ENCODE results near the gene ESM1.
"Not testable (repeated sequence)": the region's sequence is repeated elsewhere in the genome, so short reads cannot be mapped to it uniquely, and the experiment has no call there.

Gene ESM1, protein sequence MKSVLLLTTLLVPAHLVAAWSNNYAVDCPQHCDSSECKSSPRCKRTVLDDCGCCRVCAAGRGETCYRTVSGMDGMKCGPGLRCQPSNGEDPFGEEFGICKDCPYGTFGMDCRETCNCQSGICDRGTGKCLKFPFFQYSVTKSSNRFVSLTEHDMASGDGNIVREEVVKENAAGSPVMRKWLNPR

DNA sequence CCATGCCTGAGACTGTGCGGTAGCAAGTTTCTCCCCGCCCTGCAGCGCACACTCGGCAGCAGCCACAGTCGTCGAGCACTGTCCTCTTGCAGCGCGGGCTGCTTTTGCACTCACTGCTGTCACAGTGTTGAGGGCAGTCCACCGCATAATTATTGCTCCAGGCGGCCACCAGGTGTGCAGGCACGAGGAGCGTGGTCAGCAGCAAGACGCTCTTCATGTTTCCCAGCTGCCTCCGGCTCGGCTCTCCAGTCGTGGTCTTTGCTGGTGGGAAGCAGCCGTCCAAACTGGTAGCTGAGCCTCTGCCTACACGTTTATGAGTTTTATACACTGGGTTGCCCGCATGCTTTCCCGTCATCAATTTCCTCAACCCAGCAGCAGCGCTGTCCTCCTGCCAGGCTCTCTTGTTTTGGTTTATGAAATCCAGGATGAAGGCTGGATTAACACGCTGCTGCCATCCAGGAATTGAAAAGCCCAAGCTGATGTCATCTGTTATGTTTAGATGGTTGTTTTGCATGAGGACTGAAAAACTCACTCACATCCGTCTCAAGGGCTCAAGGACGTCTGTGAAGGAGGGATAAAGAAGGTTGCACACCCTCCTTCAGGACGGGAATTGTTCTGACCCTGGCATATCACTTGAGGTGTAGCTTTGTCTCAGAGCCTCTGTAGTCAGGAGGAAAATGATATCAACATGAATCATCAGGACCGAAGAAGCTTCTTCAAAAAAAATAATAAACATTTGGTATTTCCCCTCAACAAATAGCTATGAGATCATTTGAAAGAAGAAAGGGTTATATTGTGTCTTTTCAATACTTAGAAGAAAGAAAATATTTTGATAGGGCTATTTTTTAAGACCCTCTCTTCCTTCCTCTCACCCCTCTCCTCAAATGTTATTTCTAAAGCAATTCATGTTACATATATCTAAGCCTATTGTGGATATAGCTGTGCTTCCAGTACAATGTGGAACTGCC is at the start of gene ESM1:
Gene ESM1 (minus strand): TSS at position 293 of the 968 bp plus-strand sequence. CDS start 76 bp downstream, at position 217.
- no peak for DNase-seq

DNA sequence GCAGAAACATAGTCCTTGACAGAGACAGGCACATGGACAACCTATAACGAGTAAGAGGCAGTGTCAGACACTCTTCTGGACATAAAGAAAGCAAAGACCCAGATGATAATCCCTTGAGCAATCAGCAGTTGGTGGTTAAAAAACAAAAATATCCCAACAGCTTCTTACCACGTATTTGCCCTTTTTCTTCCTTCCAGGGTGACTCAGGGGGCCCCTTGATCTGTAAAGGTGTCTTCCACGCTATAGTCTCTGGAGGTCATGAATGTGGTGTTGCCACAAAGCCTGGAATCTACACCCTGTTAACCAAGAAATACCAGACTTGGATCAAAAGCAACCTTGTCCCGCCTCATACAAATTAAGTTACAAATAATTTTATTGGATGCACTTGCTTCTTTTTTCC is 48.2 kb upstream of the ESM1 start:
- no peak for DNase-seq

DNA sequence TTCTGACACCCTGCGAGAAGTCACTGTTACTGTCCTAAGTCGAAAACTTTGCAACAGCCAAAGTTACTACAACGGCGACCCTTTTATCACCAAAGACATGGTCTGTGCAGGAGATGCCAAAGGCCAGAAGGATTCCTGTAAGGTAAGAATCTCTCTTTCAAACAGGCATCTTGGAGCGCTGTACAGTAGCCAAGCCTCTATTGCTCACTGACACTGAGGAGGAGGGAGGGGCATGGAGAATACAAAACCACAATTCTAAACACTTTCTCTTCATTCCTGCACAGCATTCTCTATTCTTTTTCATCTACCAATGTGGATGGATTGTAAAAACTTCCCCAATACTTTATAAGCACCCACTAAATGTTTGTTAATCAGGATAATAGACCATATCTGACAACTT is 46.1 kb upstream of the ESM1 start:
- DNase-seq, result no peak

DNA sequence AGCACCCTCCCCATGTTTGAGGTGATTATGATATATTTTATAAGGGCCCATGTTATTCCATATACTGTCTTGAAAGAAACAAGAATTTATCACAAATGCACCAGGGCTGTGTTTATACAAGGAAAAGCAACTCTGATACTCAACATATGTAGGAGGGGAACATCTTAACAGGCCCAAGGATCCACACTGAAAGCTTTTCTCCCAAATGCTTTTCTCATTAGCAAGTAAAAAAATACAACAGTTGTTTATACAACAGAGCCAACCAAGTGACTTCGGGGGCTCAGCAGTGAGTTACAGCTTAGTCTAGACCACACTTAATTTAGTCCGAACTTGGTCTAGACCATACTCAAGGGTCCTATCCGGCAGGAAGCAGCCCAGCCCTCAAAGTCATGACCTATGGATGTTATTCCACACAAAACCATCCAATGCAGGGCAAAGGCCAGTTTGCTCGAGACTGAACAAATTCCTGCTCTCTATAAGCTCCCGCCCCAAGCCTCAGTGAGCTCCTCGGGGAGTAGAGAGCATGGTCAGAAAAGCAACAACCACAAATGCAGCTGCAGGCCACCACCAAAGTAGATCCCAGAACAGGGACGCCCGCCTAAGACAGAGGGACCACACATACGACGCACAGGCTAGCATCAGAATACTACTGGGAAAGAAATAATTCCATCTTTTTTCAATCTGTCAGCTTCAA is 45.4 kb upstream of the ESM1 start:
- no peak for DNase-seq

DNA sequence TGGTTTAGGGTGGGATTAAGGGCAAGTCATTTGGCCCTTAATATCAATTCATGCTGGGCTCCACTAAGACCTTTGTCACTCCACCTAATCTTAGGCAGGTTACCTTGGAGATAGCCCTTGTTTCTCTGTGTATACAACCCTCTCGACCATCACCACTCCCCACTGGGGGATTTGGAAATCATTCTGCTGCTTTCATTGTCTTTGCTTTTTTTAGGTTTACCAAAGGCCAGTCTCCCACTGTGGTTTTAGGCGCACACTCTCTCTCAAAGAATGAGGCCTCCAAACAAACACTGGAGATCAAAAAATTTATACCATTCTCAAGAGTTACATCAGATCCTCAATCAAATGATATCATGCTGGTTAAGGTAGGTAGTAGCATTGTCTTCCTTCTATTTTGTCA is 44.8 kb upstream of the ESM1 start:
- DNase-seq, result no peak

DNA sequence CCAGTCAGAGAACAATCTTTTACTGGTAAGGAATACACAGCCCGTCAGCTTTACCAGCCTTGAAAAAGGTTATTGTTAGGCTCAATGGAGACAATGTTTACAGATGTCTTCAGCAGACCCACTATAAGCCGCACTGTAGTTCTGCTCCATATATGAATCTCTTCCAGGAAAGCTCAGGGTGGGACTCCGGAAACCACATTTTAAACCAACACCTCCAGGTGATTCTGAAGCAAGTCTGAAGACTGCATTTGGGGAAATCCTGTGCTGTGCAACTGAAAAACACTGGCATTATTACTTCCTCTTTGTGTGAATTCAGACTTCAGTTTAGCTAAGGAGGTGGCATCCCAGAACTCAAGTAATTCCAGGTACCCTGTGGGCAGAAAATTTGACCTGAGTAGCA is 42.2 kb upstream of the ESM1 start:
- peak; percentile 78 for DNase-seq

DNA sequence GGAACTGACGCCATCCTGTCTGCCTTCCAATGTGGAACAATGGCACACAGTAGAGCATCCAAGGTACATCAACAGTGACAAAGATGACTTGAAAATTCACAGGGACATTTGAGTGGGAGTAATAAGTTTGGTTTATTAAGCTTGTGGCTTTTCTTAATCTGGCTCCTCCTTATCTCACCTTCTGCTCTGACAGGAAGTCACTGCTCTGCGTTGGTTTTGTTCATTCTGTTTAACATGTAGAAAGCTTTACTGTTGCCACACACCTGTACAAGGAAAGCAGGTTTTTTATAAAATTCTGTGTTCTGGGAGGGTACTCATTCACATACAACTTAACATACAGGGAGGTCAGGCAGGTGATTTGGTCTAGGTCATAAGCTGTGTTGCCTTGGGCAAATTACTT is 37.1 kb upstream of the ESM1 start:
- DNase-seq, result no peak

DNA sequence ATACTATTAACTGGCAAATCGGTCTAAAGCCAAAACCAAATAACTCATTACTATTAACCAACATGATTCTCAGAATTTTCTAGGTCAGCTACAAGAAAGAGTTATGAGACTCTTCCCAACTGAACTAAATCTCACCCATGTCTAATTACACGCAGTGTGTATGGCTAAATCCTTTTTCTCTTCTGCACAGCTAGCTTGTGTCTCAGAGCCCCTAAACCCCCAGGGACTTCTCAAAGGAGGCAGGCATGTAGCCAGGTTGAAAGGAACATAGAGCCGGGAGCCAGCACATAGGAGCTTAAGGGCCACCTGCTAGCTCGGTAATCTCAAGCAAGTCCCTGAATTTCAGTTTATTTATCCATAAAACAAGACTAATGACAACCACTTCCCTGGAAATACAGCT is 36.4 kb upstream of the ESM1 start:
- DNase-seq, result no peak

DNA sequence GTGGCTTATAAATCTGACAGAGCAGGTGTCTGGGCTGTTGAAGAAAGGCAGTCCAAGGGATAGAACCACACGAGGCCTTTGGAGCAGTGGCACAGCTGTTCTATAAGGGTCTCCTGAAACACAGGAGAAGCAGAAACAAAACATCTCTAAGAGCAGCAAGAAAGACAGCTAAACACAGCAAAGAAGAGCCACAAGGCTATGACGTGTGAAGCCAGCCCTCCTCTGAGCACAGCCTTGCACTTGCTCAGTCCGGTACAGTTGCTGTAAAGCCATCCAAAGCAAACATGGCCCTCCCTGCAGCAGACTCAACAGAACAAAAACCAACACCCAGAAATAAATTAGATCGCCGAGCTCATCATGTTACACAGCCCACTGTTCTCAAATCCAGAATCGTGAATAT is 36.0 kb upstream of the ESM1 start:
- no peak for DNase-seq

DNA sequence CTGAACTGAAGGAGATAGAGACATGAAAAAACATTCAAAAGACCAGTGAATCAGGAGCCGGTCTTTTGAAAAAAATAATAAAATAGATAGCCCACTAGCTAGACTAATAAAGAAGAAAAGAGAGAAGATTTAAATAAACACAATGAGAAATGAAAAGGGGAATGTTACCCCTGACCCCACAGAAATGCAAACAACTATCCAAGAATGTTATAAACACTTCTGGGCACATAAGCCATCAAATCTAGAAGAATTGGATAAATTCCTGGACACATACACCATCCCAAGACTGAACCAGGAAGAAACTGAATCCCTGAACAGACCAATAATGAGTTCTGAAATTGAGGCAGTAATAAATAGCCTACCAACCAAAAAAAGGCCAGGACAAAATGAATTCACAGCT is 24.8 kb upstream of the ESM1 start:
- not testable (repeated sequence) for DNase-seq

DNA sequence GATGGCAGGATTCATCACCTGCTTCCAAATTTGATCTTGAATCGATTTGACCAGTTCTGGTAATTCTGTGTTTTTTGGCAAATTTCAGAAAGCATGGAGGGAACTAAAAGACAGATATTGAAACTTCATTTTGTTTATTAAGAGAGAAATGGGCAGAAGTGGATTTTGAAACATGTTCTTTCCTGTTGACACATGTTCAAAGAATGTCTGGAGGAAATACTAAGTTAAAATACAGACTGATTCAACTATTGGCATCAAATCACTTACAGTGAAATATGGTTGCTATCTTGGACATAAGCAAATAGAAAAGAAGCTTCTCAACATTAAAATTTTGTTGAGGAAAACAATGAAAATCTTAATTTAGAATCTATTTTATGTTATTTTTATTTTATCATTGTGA is 19.3 kb upstream of the ESM1 start:
- DNase-seq, result no peak

DNA sequence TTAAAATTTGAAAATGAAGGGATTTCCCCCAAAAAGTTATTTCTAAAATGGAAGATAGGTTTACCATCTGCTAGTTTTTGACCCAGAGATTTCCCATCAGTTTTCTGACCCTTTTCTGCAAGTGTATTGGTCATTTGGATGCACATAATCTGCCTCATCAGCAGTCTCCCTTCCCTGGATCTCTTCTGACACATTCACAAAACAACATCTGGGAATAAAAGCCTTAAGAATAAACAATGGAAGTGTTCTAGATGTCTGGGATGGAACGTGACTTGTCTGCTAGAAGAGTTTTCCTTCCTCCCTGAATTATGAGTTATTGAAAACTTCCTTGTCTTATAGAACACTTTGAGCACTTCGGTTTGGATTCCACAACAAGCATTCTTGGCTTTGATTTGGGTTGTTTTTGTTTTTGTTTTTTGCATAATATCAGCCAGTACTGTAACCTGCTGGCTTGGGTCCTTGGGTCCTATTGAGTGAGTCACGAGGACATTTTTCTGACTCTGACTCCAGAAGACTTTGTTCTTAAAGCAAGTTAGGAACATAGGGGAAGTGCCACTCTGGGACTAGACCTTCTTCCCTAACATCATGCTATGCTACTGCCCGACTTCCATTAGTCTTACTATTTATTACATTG is 18.2 kb upstream of the ESM1 start:
- no peak for DNase-seq

DNA sequence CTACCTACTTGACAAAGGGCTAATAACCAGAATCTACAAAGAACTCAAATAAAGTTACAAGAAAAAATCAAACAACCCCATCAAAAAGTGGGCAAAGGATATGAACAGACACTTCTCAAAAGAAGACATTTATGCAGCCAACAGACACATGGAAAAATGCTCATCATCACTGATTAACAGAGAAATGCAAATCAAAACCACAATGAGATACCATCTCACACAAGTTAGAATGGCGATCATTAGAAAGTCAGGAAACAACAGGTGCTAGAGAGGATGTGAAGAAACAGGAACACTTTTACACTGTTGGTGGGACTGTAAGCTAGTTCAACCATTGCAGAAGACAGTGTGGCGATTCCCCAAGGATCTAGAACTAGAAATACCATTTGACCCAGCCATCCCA is 16.8 kb upstream of the ESM1 start:
- DNase-seq, result not testable (repeated sequence)

DNA sequence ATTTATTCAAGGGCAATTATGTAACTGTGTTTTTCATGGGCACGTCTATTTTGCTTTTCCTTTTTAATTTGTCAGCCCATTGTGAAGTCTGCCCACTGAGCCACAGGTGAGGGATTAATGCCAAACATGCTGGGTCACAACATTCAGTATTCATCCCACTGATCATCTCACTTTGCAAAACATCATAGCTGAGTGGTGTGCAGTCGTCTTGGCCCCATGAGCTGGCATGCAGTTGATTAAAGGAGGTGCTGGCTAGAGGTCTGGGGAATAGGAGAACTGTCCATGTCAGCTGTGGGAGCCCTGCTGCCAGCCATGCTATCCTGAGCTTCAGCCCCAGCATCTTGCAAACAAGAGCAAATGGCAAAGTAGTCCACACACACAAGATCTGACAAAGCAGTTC is 11.7 kb upstream of the ESM1 start:
- DNase-seq, result no peak

DNA sequence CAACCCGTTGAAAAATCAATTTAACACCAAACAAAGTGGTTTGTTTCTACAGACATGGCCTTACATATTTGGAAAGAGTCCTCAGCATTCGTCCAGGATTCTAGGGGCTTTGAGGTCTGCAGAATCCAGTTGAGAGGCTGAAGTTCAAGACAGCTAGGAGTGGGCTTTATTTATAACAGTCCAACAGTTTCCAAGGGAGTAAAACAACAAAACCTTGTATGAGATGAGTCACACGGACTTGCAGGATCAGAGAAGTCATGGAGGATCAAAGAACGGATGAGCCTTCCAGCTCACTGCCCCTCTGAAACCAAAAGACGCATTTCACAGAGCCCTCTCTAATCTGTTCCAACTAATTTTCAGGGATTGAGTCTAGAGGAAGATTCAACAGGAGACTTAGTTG is 11.1 kb upstream of the ESM1 start:
- DNase-seq, result no peak

DNA sequence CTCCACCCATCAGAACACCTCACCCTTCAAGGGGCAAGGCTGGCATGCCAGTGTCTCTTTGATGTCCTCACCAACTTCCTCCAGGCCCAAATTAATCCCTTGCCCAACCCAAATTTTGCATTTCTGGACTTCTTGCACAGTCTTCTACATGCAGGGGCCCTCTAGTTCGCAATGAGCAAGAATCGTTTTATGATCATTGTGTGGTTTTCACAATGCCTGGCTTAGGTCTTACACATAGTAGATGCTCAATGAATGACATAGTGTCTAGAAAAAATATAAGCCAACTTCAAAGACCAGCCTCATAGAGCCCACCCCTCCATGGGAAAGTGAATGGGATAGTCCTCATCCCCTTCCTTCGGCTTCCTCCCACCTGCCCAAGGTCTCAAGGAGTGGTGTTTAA is 9.8 kb upstream of the ESM1 start:
- no peak for DNase-seq

DNA sequence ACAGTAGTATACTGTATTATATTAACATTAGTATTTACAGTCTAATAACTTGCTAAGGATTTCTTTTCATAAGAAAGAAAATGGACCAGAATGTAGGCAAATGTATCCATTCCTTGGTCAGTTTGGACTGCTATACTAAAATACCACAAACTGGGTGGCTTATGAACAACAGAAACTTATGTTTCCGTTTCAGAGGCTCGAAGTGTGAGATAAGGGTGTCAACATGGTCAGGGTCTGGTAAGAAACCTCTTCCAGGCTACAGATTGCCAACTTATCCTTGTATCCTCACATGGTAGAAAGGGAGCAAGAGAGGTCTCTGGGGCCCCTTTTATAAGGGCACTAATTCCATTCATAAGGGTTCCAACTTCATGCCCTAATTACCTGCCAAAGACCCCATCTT is 9.2 kb upstream of the ESM1 start:
- no peak for DNase-seq

DNA sequence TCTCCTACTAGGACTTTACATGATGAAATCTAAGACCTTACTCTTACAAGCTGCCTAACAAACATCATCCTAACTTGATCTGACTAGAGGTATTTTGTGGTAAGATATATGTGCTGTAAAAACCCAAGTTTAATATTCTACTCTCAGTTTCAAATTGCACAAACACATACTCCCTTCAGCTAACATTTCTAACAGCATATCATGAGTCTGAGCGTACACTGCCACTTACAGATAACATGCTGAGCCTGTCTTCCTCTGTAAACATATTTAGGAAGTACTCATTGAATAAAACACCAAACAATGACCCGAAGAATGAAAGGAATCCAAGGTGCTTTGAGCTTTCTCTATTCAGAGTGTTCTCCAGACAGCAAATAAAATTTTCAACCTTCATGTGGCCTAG is 7.9 kb upstream of the ESM1 start:
- DNase-seq, result no peak

DNA sequence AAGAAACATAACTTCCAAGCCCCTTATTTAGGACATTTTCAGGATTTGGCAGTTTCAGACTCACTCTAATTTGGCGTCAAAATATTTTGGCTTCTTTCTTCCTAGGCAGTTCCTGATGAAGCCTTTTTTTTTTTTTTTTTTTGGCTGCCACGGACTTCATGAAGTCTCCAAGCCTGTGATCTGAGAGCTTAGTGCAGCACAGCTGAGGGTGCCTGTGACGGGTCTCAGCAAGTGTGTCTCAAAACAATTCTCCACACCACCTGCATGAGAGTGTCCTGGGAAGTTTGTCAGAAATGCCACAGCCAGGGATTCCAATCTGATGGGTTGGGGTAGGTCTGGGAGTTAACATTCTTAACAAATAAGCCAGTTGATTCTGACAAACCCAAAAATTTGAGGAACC is 6.0 kb upstream of the ESM1 start:
- DNase-seq, result no peak

DNA sequence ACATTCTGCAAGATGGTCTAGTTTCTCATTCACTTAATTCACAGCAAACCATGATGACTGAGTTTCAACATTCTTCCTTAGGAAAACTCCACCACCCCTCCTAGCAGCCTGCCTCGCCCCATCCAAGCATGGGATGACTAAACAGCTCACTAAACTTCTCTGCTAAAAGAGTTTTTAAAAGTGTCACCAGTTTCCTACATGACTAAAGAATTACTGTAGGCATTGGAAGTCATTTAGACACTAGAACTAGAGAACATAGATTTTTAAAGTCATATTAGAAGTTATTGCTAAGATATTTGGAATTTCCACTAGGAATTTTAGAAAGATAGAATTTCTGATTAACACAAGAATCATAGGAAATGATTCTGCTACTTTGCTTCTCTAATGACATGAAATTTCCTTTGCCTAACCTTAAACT is 5.5 kb upstream of the ESM1 start:
- DNase-seq, result no peak

DNA sequence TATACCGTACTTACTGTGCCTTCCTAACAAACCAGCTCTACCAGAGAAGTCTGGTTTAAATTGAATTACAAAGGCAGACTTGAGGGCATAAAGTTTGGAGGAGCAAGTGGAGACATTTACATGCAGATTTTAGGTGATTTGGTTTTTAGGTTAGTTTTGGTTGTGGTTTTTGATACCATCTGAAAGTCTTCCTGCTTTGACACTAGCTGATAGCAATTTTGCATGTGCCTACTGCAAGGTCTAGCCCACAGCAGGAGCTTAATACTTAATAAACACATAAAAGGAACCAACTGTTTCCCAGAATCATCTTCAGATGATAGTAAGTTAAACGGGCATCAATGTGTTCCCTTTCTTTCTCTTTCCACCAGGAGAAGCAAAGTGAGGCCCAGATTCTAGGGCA is 3.4 kb upstream of the ESM1 start:
- peak; percentile 38 for DNase-seq

DNA sequence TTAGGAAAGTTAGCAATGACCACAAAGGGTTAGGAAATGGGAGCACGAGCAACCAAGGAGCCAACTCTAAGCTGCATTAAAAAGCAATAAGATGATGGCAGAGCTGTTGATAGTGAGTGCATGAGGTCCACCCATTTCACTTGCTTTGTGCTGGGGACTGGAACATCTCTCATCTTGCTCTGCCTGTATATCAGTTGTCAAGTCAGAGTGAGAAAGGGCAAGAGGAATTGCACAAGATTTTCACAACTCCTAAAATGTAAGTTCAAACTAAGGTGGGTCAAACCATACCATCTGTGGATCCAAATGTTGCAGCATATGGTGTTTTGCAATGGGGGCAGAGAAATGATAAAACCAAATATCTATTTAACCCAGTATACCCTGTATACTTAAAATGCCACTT is 2.8 kb upstream of the ESM1 start:
- peak; percentile 26 for DNase-seq

DNA sequence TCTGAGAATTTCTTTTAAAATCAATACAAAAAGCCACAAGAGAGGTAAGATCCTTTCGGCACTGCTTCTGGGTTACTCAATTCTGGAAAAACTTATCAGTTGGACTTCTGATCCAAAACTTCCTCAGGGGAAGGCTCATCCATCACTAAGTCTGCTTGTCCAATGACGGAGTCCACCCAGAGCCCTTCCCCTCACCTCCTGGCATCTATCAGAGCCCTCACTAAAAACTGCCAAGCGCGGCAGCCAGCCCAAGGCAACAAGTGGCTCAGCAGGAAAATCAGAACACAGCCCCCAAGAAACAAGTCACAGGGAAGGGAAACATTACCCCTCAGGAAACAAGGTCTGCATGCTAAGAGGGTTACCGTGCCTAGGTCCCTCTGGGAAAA is 869 bp upstream of the ESM1 start:
- DNase-seq, result no peak

DNA sequence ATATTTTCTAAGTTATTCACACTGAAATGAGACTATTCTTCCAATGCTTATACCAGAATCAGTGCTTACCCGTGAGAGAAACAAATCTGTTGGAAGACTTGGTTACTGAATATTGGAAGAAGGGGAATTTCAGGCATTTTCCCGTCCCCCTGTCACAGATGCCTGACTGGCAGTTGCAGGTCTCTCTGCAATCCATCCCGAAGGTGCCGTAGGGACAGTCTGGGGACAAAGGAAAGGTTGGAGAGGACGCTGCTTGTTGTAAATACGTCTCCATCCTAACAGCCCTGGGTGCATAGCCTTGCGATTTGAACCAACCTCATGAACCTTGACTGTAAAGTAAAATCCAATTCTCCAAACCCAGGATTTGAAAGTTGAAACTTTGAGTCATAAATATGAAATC is 3.5 kb downstream of the ESM1 start:
- DNase-seq, result no peak
